HG03066 (cell line): ENCODE measurements around the gene BPIFA3.

Experiments
- ATAC-seq: cut with Tn5 transposase; IDR thresholded peaks from one replicate; pipeline ENCODE4 v1.9.1; 2021; ENCODE audit warnings: low read depth; ENCODE audit not compliant: unreplicated experiment

BPIFA3 gene

GRCh38 chr20:33259371-33259770, 42.2 kb downstream of the BPIFA3 start:
- no peak for ATAC-seq

- no peak for ATAC-seq
Observed at GRCh38 chr20:33261465-33261864, 44.3 kb downstream of the BPIFA3 start.

DNA sequence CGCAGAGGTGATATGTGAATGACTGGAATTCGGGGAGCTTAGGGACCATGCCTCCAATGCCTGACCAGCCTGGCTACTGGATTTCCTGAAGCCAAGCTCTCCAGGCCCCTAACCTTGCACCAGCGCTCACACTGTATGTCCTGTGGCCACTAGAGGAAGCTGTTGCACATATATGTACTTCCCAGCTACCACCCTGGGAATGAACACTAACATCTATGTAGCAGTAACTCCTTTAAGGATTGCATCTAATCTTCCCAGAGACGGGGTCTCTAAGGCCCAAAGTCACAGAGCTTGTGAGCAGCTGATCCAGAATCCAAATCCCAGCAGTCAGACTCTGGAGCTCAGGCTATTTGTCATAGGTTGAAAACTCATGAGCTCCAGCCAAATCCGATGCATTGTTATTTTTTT, 45.5 kb downstream of the BPIFA3 start:
- no peak for ATAC-seq

GRCh38 chr20:33263784-33264183, 46.6 kb downstream of the BPIFA3 start:
- ATAC-seq = no peak

- no peak for ATAC-seq
Observed at GRCh38 chr20:33267701-33268100, 50.5 kb downstream of the BPIFA3 start.

DNA sequence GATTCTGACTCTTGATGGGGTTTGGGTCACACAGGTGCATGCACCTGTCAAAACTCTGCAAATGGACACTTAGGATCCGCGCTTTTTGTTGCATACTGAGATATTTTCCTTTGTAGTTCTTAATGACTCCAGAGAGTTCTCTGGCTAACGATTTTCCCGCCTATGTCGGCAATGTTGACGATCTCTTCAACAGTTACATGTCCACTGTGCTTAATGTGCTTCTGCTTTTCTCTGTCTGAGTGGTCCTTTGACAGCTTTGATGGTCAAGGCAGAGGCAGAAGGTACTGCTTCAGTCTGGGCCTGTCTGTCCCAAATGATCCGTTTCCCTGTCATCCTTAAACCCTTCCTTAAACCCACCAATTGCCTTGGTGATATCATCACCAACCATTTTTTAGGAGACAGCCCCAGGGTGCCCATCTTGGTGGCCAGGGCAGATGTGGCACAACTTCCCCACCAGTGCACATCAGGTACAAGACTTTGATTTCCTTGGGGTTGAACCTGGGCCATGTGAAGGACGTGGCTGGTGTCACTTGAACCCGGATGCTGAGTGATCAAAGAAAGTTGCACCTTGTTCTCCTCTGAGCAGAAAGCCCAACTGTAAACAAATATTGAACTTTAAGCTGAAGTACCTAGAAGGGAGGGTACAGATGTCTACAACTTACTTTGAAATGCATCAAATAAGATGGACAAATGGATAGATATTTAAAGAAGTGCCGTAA, 55.2 kb downstream of the BPIFA3 start:
- no peak for ATAC-seq

- ATAC-seq = no peak
Observed at GRCh38 chr20:33273117-33273851, 56.1 kb downstream of the BPIFA3 start.

- no peak for ATAC-seq
Observed at GRCh38 chr20:33275215-33275614, 58.1 kb downstream of the BPIFA3 start.

DNA sequence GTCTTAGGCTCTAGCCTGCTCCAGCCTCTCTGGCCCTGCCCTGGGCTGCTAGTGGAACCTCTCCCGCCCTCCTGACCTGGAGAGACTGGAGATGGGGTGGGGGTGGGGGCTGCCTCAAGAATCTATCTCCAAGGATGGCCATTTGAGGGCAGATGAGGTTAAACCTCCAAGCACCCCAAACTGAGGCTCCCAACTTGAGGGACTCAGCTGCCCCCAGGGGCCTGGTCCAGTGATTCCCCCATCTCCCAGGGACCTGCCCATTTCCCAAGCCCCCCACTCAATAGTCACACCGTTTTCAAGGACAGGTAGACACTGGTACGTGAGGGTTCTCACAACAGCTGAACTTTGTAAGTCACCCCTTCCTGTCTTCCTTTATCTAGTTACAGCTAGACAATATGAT, 58.7 kb downstream of the BPIFA3 start:
- no peak for ATAC-seq

DNA sequence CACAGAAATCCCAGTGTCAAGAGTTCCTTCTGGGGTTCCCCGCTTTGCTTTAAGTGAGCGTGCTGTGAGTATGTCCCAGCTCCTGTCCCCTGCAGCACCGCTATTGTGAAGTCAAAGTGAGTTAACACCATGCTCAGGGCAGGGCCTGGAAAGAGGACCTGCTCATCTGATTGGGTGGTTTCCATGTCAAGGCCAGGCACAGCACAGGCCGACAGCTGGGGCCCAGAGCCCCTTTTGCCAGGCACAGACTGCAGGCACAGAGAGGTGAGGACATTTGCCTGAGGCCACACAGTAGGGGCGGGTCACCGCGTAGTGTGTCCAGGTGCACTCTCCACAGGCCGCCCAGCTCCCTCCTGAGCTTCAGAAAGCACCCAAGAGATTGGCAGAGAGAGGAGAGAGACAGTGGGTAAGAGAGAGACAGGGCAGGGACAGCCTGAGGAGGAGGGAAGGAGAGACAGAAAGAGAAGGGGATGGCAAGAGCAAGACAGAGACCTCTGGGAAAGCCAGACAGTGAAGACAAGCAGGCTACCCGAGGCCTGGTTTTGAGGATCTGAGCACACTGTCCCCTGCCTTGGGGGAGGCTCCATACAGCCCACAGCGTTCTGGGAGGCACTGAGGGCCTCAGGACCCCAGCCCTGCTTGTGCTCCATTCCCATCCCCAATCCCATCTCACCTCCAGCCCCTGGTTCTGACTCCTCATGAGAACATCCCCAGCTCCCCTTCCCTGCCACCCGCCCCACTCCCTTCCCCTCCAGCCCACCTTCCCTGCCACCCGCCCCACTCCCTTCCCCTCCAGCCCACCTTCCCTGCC, 59.4 kb downstream of the BPIFA3 start:
- ATAC-seq = no peak
